GM19324 (cell line): Measurements from ENCODE around the gene PFN4.
"Not testable (repeated sequence)": the region's sequence is repeated elsewhere in the genome, so short reads cannot be mapped to it uniquely, and the experiment has no call there.

Experiments
- ATAC-seq: cut with Tn5 transposase; IDR thresholded peaks from one replicate; pipeline ENCODE4 v1.9.1; 2021; ENCODE audit warnings: mild to moderate bottlenecking, moderate library complexity; ENCODE audit not compliant: unreplicated experiment, low FRiP score

PFN4 gene

DNA sequence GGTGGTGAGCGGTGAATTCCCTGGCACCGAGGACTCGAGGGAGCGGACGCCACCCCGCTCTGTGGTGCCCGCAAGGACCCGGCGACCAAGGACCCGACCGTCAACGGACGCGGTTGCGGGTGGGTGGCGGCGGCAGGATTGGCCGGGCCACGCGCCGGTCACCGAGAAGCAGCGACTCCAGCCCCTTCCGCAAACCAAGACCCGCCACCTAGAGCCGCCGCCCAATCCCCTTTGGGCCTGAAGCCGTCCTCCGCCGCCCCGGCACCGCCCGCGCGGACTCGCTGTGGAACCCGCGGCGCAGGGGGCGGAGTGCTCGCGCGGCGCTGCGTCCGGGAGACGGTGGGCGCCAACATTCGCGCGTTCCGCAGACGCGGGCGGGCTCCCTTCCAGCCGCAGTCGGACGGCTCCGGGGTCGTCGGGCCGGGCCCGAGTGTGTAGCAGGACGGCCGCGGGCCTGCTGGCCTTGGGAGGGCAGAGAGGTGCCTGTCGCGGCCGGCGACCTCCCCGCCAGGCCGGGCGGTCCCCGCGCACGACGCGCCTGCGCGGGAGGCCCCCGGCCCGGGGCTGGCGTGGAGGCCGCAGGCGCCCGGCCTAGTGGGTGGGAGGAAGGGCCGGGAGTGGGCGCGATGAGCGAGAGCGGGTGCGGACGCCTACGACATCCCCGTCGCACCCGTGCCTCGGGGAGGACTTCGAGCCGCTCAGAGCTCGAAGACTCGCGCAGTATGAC lies at the start of gene PFN4, which contains the start of gene FAM228B:
PFN4 (minus strand) TSS at position 140 of the 727 bp plus-strand sequence. CDS start 799 bp downstream, outside the sequence.
FAM228B (plus strand) TSS at position 275 of the 727 bp plus-strand sequence. CDS start 893 bp downstream, outside the sequence.
- ATAC-seq: peak; percentile 92

DNA sequence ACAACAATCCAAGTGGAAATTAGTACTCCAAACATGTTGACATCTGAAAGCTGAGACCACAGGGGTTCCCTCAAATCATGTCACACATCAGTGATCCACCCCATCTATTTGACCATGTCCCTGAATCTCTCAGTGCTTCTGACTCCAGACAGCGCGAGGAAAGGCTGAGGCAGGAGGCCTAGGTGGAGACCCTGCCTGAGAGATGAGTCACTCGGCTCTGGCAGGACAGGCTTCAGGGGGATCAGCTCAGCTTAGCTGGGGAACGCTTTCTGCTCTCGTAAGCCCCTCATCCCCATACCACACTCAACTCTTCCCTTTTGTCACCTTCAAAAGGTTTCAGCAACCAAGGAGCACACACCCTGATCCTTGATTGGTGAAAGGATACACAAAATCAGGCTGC lies 45.9 kb upstream of the PFN4 start:
- ATAC-seq: no peak

DNA sequence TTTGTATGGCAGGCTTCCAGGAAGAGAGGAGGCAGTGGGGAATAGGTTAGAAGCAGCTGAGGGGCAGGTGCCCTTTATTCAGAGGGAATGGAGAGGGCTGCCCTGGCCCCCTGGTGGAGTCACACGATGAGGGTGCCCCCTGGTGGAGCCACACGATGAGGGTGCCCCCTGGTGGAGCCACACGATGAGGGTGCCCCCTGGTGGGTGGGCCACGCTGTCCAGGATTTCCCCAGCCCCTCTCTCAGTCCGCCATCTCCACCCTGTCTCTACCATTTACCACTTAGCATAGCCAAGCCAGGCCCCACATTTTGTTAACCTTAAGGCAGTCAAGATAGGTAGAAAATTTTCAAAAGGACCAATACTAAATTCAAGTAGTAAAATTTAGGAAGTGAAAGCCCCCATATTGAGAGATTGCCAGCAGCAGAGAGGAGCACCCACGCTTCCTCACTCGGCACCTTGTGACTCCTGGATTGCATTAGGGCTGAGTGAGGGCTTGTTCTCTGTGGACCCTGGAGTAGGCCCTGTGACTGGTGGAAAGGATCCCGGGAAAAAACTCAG lies 41.4 kb upstream of the PFN4 start:
- ATAC-seq: peak; percentile 74

DNA sequence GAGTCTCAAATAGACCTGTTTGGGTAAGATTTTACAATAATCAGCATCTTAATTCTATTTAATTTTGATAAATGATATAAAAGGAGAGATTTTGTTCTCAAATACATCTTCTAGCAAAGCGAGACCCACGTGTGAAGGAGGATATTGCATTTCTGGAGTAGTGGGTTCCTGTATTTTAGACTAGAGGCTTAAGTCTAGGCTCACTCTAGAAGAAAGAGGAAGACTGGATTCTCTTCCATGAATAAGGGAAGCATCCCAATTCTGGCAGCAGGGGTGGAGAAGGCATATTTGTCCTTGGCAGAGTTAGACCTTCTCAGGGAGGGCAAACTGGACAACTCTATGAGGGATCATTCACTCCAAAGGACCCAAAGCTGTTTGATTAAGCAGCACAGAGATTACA lies 40.5 kb upstream of the PFN4 start:
- no peak for ATAC-seq

DNA sequence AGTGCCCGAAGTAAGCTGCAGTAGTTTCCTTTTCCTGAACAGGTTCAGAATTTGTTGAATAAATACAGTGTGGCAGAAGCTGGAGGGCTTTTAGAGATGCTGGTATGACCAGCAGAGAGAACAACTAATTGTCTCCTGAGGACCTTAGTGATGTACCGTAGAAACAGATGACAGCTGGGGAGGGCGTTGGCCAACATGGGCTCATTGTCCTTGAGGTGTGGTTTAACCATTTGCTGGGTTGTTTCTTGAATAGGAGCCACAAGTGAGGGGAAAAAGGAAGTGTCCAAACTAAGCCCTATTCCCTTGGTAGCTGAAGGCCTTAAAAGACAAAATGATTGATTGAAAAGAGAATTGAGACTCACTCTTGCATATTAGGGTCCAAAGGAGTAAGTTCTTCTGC lies 40.1 kb upstream of the PFN4 start:
- no peak for ATAC-seq

DNA sequence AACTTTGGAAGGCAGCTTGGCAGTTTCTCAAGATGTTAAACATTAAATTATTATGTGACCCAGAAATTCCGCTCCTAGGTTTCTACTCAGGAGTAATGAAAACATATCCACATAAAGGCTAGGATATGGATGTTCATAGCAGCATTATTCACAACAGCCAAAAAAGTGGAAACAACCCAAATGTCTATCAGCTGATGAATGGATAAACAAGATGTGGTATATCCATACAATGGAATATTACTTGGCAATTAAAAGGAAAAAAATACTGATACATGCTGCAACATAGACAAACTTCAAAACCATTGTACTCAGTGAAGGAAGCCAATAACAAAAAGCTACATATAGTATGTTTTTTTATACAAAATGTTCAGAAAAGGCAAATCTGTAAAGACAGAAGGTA lies 39.4 kb upstream of the PFN4 start:
- no peak for ATAC-seq

DNA sequence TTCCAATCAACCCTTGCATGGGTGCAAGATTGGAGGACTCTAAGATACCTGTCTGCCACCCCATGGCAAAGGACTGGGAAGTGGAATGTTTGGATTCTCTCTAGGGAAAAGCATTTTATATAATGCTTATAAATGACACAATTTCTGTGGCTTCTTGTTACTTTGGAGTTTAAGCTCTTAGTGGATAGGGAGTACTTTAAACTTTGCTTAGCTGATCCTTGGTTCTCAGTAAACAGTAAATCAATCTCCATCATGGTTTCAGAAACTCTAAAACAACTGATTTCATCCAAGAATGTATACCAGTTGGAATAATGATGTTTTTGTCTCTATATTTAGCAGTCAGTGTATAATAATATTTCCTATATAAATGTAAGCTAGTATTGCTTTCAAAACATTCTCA lies 37.6 kb upstream of the PFN4 start:
- no peak for ATAC-seq

DNA sequence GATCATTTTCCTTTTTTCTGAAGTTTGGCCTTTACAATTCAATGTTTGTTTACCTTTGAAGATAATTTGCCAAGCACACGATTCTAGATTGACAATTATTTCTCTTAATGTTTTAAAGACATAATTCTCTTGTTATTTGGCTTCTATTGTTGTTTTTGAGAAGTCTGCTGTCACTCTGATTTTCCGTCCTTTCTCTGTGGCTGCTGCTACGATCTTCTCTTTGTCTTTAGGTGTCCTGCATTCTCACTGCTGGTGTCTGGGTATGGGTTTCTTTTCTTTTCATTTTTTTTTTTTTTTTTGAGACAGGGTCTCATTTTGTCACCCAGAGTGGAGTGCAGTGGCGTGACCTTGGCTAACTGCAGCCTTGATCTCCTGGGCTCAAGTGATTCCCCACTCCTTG lies 36.6 kb upstream of the PFN4 start:
- ATAC-seq: no peak

- no peak for ATAC-seq
Measured at GRCh38 chr2:24158131-24158530, 35.0 kb upstream of the PFN4 start.

- no peak for ATAC-seq
Measured at GRCh38 chr2:24153478-24153877, 30.3 kb upstream of the PFN4 start.

DNA sequence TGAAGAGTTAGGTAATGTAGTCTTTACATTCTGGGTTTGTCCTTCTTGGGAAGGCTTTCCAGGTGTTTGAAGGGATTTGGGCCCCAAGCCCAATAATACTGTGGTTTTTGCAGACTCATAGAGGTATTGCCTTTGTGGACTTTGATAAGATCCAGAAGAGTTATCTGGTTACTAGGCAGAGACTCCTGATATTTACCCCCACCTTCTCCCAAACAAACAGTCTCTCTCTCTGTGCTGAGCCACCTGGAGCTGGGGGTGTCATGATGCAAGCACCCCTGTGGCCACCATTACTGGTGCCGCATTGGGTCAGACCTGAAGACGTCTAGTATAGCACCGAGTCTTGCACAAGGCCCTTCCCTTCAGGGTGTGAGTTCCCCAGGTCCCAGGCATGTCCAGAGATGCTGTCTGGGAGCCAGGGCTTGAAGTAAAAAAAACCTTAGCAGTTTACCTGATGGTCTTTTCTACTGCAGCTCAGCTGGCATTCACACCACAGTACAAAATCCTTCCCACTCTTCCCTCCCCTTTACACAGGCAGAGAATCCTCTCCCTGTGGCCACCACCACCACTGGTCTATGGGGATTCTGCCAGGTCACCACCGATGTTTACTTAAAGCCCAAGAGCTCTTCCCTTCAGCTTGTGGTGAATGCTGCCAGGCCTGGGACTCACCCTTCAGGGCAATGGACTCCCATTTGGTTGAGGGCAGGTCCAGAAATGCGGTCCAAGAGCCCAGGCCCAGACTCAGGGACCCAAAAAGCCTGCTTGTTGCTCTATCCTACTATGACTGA lies 29.5 kb upstream of the PFN4 start:
- ATAC-seq: no peak

DNA sequence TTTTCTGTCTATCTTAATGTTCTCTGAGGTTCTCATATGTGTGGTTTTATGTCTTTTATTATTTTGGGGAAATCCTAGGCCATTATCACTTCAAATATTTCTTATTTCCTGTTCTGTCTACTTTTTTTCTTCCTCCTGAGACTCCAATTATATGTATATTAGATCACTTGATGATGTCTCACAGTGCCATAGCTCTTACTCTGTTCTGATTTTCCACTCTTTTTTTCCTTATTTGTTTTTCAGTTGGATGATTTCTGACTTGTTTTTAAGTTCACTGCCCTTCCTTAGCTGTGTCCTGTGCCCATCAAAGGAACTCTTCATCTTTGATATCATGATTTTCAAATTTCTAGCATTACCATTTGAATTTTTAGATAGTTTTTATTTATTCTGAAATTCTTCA lies 24.2 kb upstream of the PFN4 start:
- ATAC-seq: no peak

DNA sequence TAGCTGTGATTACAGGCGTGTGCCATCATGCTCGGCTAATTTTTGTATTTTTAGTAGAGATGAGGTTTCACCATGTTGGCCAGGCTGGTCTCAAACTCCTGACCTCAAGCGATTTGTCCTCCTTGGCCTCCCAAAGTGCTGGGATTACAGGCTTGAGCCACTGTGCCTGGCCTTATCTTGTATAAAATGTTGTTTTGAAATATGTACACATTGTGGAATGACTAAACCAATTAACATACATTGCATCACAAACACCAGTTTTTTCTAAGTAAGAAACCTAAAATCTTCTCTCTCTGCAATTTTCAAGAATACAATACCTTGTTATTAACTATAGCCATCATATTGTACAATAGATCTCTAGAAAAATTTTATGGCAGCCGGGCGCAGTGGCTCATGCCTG lies 17.2 kb upstream of the PFN4 start:
- not testable (repeated sequence) for ATAC-seq

DNA sequence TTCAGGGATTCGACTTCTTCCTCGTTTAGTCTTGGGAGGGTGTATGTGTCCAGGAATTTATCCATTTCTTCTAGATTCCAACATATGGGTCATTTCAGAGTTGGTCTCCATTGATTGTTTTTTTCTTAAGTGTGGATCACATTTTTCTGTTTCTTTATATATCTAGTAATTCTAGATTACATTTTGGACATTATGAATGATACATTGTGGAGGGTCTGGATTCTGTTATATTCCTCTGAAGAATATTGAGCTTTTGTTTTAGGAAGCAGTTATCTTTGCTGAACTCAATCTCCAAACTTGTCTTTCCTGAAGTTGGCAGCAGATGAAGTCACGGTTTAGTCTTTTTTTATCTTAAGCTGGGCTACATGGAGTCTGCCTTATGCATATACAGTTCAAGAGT lies 9.4 kb upstream of the PFN4 start:
- no peak for ATAC-seq

GRCh38 chr2:24125956-24126355 lies 2.8 kb upstream of the PFN4 start:
- ATAC-seq: no peak

DNA sequence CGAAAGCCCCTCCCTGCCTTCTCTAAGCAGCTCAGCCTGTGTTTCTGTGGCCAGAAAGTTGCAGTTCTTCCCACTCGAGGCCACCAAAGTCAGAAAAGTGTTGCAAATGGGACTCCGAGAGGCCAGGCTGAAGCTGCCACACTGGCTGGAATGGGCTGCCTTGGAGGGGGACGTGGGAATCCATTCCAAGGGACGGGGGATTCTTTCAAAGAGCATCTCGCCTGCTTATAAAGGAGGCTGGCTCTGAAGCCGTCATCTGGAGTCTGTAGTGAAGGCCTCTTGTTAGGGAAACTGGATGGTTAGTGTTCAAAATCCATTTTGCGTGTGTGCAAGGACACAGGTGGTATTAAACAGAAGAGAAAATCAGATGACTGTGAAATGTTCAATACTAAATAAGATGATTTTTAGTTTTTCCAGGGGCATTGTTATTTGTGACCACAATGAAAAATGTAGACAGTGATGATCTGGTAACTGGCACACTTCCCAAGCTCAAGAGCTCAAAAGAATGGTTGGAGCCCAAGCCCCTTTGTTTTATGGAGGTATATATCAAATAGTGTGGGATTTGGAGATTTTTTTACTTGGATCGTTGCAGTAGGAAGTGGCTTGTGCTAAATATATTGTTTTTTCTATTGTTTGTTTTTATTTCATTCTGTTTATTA lies 917 bp upstream of the PFN4 start:
- ATAC-seq: peak; percentile 7

DNA sequence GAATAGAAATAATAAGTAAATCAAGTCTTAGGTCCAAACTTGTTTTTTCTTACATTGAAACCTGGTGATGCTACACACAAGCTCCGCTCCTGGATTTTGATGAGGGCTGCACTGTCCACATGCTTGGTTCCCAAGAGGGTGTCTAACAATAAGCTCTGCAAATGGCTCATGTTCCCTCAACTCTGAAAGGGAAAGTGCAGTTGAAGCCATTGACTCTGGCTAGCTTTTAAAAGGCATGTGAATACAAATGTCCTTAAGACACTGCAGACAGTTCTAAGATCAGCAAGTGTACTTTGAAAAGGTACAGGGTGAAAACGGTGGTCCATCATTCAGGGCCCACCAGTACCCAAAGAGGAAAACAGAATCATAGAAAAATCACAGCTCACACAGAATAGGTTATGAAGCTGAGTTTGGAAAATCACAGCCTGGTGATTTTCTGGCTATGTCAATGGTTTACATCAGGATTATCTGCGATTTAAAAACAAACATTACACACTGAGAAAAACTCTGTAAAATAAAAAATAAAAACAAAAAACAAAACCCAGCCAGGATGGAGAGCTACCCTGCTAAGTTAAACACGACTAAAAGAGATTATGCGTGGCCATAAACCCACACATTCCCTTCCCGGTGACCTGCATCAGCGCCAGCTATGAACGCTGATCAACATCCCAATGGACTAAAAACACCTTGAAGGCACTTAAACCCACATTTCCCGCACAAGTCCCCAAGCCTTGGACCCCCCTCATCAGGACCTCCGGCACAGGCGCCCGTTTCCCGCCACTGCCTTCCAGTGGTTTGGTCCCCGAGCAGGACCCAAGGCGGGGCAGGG lies 554 bp downstream of the PFN4 start:
- ATAC-seq: no peak

- ATAC-seq: no peak
Measured at GRCh38 chr2:24121469-24121868, 1.7 kb downstream of the PFN4 start.

GRCh38 chr2:24121066-24121465 lies 2.1 kb downstream of the PFN4 start:
- ATAC-seq: no peak

DNA sequence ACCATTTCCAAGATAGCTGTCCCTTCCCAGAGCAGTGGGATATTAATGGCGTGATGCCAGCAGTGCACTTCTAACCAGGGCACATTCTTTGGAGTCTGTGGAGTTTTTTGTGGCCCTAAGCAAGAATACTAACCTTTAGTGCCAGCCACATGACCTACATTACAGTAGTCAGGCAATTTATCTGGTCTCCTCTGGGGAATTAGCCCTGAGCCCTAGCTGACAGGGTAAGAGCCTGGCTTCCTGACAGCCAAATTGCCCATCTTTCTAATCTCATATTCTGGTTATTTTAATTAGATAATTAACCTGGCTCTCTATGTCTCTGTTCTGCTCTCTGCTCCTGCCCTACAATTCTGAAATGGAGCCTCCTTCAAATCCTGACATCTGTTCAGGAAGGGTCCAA lies 5.2 kb downstream of the PFN4 start:
- ATAC-seq: no peak
